ENCODE measurements around the gene FRMD4B.
A peak's percentile ranks its signal among the peaks of the same experiment; 100 is the strongest.

GRCh38 chr3:69161587-69162307 is 224.1 kb downstream of the FRMD4B start:
- TF ChIP-seq CTCF (IDR thresholded peaks at IDR 0.05) (peak; percentile 91 to 96 (median 95)), POLR2AphosphoS5 (IDR thresholded peaks at IDR 0.05) (no peak)

All from transverse colon (tissue), 4 donors.